GM23338 (cell line): ENCODE results near the gene PTTG1IP. TPM values are rescaled to one million over a fixed set of nuclear protein-coding genes. Genes with fewer than 3 reads are reported as not detected.

Experiments
- ATAC-seq: fragments of 200-7000 bp; cut with Tn5 transposase; 3 replicates; pipeline ENCODE4 v1.9.1; 2020
- DNase-seq: peaks from one replicate; pipeline ENCODE4 v3.0.0-alpha.2; 2015; ENCODE audit warnings: low spot score
- H2AFZ ChIP-seq: fragments of 200-600 bp; sonication (generic); 2 replicates; pipeline ENCODE4 v1.8.0; 2016; ENCODE audit warnings: antibody characterized with exemption, mild to moderate bottlenecking, moderate library complexity
- H3F3A ChIP-seq: fragments of 200-600 bp; sonication (generic); replicated peaks from 2 replicates; pipeline ENCODE4 v1.8.0; 2017; ENCODE audit warnings: antibody characterized with exemption, mixed run types, low read depth
- H3K27ac ChIP-seq: fragments of 200-600 bp; sonication (generic); 2 replicates; pipeline ENCODE4 v1.6.1; 2016; ENCODE audit warnings: low read depth
- H3K27me3 ChIP-seq: fragments of 200-600 bp; sonication (generic); 2 replicates; pipeline ENCODE4 v1.8.0; 2016; ENCODE audit warnings: mild to moderate bottlenecking, mixed run types, moderate library complexity; ENCODE audit not compliant: insufficient read depth
- H3K36me3 ChIP-seq: fragments of 200-600 bp; sonication (generic); 2 replicates; pipeline ENCODE4 v1.8.0; 2016; ENCODE audit warnings: mild to moderate bottlenecking; ENCODE audit not compliant: insufficient read depth
- H3K4me1 ChIP-seq: fragments of 200-600 bp; sonication (generic); 2 replicates; pipeline ENCODE4 v1.8.0; 2016; ENCODE audit warnings: mild to moderate bottlenecking, moderate library complexity; ENCODE audit not compliant: insufficient read depth
- H3K4me2 ChIP-seq: fragments of 200-600 bp; sonication (generic); 2 replicates; pipeline ENCODE4 v1.7.1; 2017; ENCODE audit warnings: mixed run types
- H3K4me3 ChIP-seq: fragments of 200-600 bp; sonication (generic); 2 replicates; pipeline ENCODE4 v1.6.1; 2016; ENCODE audit warnings: mixed run types
- H3K79me2 ChIP-seq: fragments of 200-600 bp; sonication (generic); replicated peaks from 2 replicates; pipeline ENCODE4 v1.8.0; 2017; ENCODE audit warnings: mild to moderate bottlenecking; ENCODE audit not compliant: insufficient read depth
- H3K9me2 ChIP-seq: fragments of 200-600 bp; sonication (generic); 2 replicates; pipeline ENCODE4 v1.8.0; 2017; ENCODE audit not compliant: insufficient read depth
- H4K20me1 ChIP-seq: fragments of 200-600 bp; sonication (generic); replicated peaks from 2 replicates; pipeline ENCODE4 v1.8.0; 2017; ENCODE audit warnings: mild to moderate bottlenecking; ENCODE audit not compliant: insufficient read depth
- H3K27ac Mint-ChIP-seq: 2 replicates; pipeline ENCODE4 v1.8.0; 2020; ENCODE audit warnings: inconsistent platforms, mild to moderate bottlenecking, moderate library complexity, mixed read lengths
- H3K27me3 Mint-ChIP-seq: 3 replicates; pipeline ENCODE4 v1.8.0; 2022; ENCODE audit warnings: low read depth, mild to moderate bottlenecking, moderate library complexity, mixed read lengths, inconsistent platforms; ENCODE audit not compliant: insufficient read depth, poor library complexity
- H3K36me3 Mint-ChIP-seq: 3 replicates; pipeline ENCODE4 v1.8.0; 2021; ENCODE audit warnings: low read depth, mild to moderate bottlenecking, inconsistent platforms, moderate library complexity, mixed read lengths
- H3K4me1 Mint-ChIP-seq: 3 replicates; pipeline ENCODE4 v1.8.0; 2020; ENCODE audit warnings: mild to moderate bottlenecking, inconsistent platforms, mixed read lengths
- H3K4me3 Mint-ChIP-seq: 3 replicates; pipeline ENCODE4 v1.8.0; 2021; ENCODE audit warnings: moderate library complexity, mild to moderate bottlenecking, inconsistent platforms, mixed read lengths
- H3K9me3 Mint-ChIP-seq: 3 replicates; pipeline ENCODE4 v1.8.0; 2020; ENCODE audit warnings: moderate library complexity, mild to moderate bottlenecking, inconsistent platforms, mixed read lengths
- CREB1 ChIP-seq: fragments of 250-450 bp; sonication (Bioruptor Pico); IDR thresholded peaks from 2 replicates; pipeline ENCODE4 v1.5.0; 2020; ENCODE audit warnings: low read depth, mild to moderate bottlenecking, moderate library complexity
- CTCF ChIP-seq, 2 experiments: fragments of 200-600 bp in 1 of 2; sonication (generic) in 1 of 2; conservative IDR thresholded peaks; 2 replicates each; pipeline versions ENCODE4 v1.5.1 to v1.6.1; 2016 to 2017; ENCODE audit warnings: antibody characterized with exemption in 2 of 2, low read depth in 2 of 2, mild to moderate bottlenecking in 2 of 2, moderate library complexity in 1 of 2
- ETS1 ChIP-seq: IDR thresholded peaks from 2 replicates; pipeline ENCODE4 v1.6.1; 2016; ENCODE audit warnings: antibody characterized with exemption
- EZH2 ChIP-seq: fragments of 200-600 bp; sonication (generic); IDR thresholded peaks from one replicate; pipeline ENCODE4 v1.8.0; 2017; ENCODE audit warnings: antibody characterized with exemption, mild to moderate bottlenecking, low read depth; ENCODE audit not compliant: unreplicated experiment
- NANOG ChIP-seq: IDR thresholded peaks from 2 replicates; pipeline ENCODE4 v1.6.1; 2016; ENCODE audit warnings: antibody characterized with exemption, borderline replicate concordance
- POLR2AphosphoS5 ChIP-seq: IDR thresholded peaks from 2 replicates; pipeline ENCODE4 v1.6.1; 2016; ENCODE audit warnings: antibody characterized with exemption, low read depth
- ZNF114 ChIP-seq: fragments of 250-450 bp; sonication (Bioruptor Pico); IDR thresholded peaks from 2 replicates; pipeline ENCODE4 v1.5.0; 2020; ENCODE audit warnings: mild to moderate bottlenecking, moderate library complexity
- ZNF462 ChIP-seq: fragments of 250-450 bp; sonication (Bioruptor Pico); IDR thresholded peaks from 2 replicates; pipeline ENCODE4 v1.5.0; 2020; ENCODE audit warnings: mild to moderate bottlenecking, moderate library complexity
- polyA plus RNA-seq: library from polyadenylated mRNA; unstranded; fragments of >200 nt; fragmentation: Nextera tagmentation; extraction: Ambion mirVana; gene quantifications from 2 replicates; pipeline ENCODE4 v1.2.1, GENCODE V29; 2016
- total RNA-seq: library from RNA; depleted of rRNA; stranded (reverse); fragments of >200 nt; shearing (Covaris generic); gene quantifications from 2 replicates; pipeline ENCODE4 v1.2.3, GENCODE V29; 2014

Gene PTTG1IP
- total and polyA plus RNA-seq, 2 experiments from 2014 or later, result 99.9 to 172 TPM

- no peaks in the 10 kb centered on the region; the same call in 1 of the 2 replicates for H4K20me1 ChIP-seq
- H3K27ac ChIP-seq, result 0 out of 2 replicates have a peak overlapping the region, but pooled peaks have one; percentile 17
- H3K27me3 ChIP-seq, result no peaks in the 10 kb centered on the region
- peak overlapping the region; percentile 40; the same call in 1 of the 2 replicates for H3K27ac Mint-ChIP-seq
- H3K36me3 Mint-ChIP-seq, result peaks cover 29% of the 10 kb centered on the region
- H3K4me2 ChIP-seq, result peak overlapping the region; percentile 65; the same call in 1 of the 2 replicates
- ATAC-seq (no peak), DNase-seq (no peak)
- no peaks in the 10 kb centered on the region for H3K9me2 ChIP-seq
- TF ChIP-seq ZNF462 (CRISPR knock-in tag) (no peak), CTCF (conservative IDR thresholded peaks at IDR 0.05; ENCODE audit: low read depth in 2 of 2) (no peak), EZH2 (no peak), ZNF114 (CRISPR knock-in tag) (no peak), NANOG (no peak), CREB1 (no peak), POLR2AphosphoS5 (no peak), ETS1 (no peak)
- H2AFZ ChIP-seq, result no peak overlapping the region
- H3K79me2 ChIP-seq, result no peaks in the 10 kb centered on the region
- peaks cover 3% of the 10 kb centered on the region; the same call in 1 of the 2 replicates for H3F3A ChIP-seq
- H3K4me3 Mint-ChIP-seq, result peak overlapping the region; percentile 63
- no peaks in the 10 kb centered on the region; the same call in 2 of the 3 replicates for H3K9me3 Mint-ChIP-seq
- H3K36me3 ChIP-seq, result 0 out of 2 replicates have a peak, but pooled peaks cover 21% of the 10 kb centered on the region
- H3K4me1 Mint-ChIP-seq, result peaks cover 13% of the 10 kb centered on the region
- peaks cover 16% of the 10 kb centered on the region for H3K27me3 Mint-ChIP-seq
- peaks cover 11% of the 10 kb centered on the region for H3K4me1 ChIP-seq
- H3K4me3 ChIP-seq, result peak overlapping the region; percentile 36
Observed at GRCh38 chr21:44846485-44847260, 26.8 kb downstream of the PTTG1IP start.
